NT2/D1 (cell line): ENCODE measurements around the gene TPCN2.
"Not testable (repeated sequence)": the region's sequence is repeated elsewhere in the genome, so short reads cannot be mapped to it uniquely, and the experiment has no call there.

ENCODE experiments used
- DNase-seq: peaks from one replicate; pipeline ENCODE4 v3.0.0-alpha.2; 2011; ENCODE audit warnings: low read depth, low spot score
- H3K27me3 ChIP-seq: 2 replicates; pipeline ENCODE4 v1.6.0; 2011; ENCODE audit warnings: mild to moderate bottlenecking; ENCODE audit not compliant: insufficient read length, insufficient read depth
- H3K36me3 ChIP-seq: 2 replicates; pipeline ENCODE4 v1.6.1; 2011; ENCODE audit warnings: mild to moderate bottlenecking, low read length, mixed read lengths; ENCODE audit not compliant: insufficient read depth, insufficient read length
- H3K4me1 ChIP-seq: 2 replicates; pipeline ENCODE4 v1.5.1; 2011; ENCODE audit not compliant: insufficient read depth, insufficient read length
- H3K4me3 ChIP-seq: 2 replicates; pipeline ENCODE4 v1.5.1; 2011; ENCODE audit warnings: low read depth; ENCODE audit not compliant: insufficient read length
- H3K9ac ChIP-seq: 2 replicates; pipeline ENCODE4 v1.6.0; 2011; ENCODE audit warnings: low read depth; ENCODE audit not compliant: insufficient read length
- H3K9me3 ChIP-seq: 2 replicates; pipeline ENCODE4 v1.5.1; 2011; ENCODE audit warnings: mild to moderate bottlenecking, low read length; ENCODE audit not compliant: insufficient read depth
- SUZ12 ChIP-seq: IDR thresholded peaks from 2 replicates; pipeline ENCODE4 v1.6.1; 2011; ENCODE audit not compliant: insufficient read length, insufficient read depth; ENCODE audit errors: extremely low read depth
- YY1 ChIP-seq: IDR thresholded peaks from 2 replicates; pipeline ENCODE4 v1.6.1; 2011; ENCODE audit not compliant: insufficient read length, insufficient read depth
- ZNF274 ChIP-seq: IDR thresholded peaks from 2 replicates; pipeline ENCODE4 v1.6.1; 2011; ENCODE audit warnings: mild to moderate bottlenecking, low read depth, low read length

TPCN2 gene

DNA sequence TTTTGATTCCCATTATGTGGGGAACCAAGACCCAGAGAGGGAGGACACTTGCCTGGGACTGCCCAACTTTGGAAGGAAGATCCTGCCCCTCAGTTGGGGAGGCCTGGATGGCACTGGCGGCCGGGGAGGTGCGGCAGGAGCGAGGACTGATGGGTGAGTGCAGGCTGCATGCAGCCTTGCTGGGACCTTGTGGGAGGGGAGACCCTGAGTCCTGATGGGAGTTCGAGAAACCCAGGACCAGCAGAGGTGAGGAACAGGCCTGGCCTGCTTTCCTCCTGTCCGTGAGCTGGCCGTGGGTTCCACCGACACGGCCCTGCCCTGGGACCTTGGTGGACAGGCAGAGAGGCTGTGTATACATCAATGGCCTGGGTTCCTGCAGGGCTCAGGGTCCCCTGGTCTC is 87.7 kb downstream of the TPCN2 start:
- Histone ChIP-seq H3K36me3 (no peaks in the 10 kb centered on the region), H3K9ac (no peak overlapping the region), H3K9me3 (peaks cover 10% of the 10 kb centered on the region), H3K4me1 (peaks cover 3% of the 10 kb centered on the region), H3K27me3 (no peaks in the 10 kb centered on the region), H3K4me3 (no peak overlapping the region)
- TF ChIP-seq ZNF274 (no peak), YY1 (no peak), SUZ12 (no peak)
- DNase-seq: no peak

DNA sequence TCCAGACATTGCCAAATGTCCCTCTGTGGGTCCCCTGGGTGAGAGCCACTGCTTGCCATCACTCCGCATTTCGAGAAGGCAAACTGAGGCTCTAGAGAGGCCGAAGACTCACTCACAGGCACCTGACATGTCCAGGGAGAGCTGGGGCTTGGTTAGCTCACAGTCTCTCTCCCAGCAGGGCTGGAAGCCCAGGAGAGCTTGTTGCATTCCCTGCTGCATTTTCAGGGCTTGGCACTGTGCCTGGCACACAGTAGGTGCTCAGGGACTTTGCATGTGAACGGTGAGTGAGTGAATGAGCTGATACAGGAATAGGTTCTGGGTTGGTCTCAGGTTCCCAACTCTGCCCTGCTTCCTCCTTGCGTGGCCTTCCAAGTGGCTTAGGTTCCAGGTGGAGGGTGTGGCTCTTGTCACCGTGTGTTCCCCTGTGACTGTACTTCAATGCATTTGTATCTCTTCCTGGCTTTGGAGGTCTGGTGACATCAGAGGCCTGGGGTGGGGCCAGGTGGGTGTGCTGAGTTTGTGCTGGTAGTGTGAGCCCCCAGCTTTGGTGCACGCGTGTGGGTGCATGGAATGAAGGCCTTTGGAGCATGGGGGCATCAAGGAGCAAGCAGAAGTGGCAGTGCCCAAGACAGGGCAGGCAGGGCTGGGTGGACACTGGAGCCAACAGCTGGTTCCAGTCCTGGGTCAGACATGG is 88.6 kb downstream of the TPCN2 start:
- H3K9me3 ChIP-seq: peaks cover 10% of the 10 kb centered on the region
- no peak overlapping the region for H3K4me3 ChIP-seq
- no peaks in the 10 kb centered on the region for H3K27me3 ChIP-seq
- TF ChIP-seq YY1: no peak
- no peak for TF ChIP-seq ZNF274
- TF ChIP-seq SUZ12: no peak
- no peaks in the 10 kb centered on the region for H3K36me3 ChIP-seq
- no peaks in the 10 kb centered on the region for H3K4me1 ChIP-seq
- H3K9ac ChIP-seq: no peak overlapping the region
- no peak for DNase-seq

DNA sequence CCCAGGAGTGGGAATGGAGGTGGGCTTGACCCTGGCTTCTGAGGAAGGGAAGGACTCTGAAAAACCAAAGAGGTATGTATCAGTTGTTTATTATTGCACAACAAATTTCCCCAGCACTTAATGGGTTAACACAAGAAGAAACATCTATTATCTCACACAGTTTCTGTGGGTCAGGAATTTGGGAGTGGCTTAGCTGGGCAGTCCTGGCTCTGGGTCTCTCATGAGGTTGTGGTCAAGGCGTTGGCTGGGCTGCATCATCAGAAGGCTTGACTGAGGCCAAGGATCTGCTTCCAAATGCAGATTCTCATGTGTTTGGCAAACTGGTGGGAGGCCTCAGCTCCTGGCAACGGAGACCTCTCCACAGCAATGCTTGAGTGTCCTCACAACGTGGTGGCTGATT is 89.5 kb downstream of the TPCN2 start:
- H3K4me3 ChIP-seq: no peak overlapping the region
- TF ChIP-seq SUZ12: no peak
- TF ChIP-seq YY1: no peak
- TF ChIP-seq ZNF274: no peak
- no peak for DNase-seq
- peaks cover 4% of the 10 kb centered on the region for H3K9me3 ChIP-seq
- no peak overlapping the region for H3K9ac ChIP-seq
- H3K4me1 ChIP-seq: no peaks in the 10 kb centered on the region
- no peaks in the 10 kb centered on the region for H3K36me3 ChIP-seq
- H3K27me3 ChIP-seq: no peaks in the 10 kb centered on the region

DNA sequence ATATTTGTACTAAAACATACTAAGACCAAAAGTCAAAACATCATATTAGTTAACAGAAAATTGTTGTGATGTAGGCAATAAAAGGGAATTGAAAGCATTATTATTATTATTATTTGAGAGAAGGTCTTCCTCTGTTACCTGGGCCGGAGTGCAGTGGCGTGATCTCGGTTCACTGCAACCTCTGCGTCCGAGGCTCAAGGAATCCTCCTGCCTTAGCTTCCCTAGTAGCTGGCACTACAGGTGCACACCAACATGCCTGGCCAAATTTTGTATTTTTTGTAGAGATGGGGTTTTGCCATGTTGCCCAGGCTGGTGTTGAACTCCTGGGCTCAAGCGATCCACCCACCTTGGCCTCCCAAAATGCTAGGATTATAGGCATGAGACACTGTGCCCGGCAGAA is 91.4 kb downstream of the TPCN2 start:
- DNase-seq, H3K4me3 ChIP-seq, H3K9ac ChIP-seq, H3K9me3 ChIP-seq, H3K4me1 ChIP-seq, H3K27me3 ChIP-seq, H3K36me3 ChIP-seq: not testable (repeated sequence)

DNA sequence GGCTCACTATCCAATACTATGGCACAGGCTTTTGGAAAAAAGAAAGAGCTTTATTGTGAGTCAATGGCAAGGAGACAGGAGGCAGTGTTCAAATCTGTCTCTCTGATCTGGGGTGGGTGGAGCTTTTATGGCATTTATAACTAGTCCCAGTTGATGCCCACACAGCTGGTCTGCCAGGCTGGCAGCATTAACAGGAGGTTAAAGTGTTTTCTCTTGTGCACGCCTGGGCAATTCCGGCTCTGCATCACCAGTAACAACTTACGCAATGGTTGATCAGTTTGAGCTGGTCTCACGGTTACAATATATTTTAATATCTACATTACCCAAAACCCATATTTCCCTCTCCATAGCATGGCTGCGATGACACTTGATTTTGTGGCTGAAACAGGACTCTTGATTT is 91.9 kb downstream of the TPCN2 start:
- Histone ChIP-seq H3K4me1 (no peaks in the 10 kb centered on the region), H3K9me3 (no peaks in the 10 kb centered on the region), H3K9ac (no peak overlapping the region), H3K27me3 (no peaks in the 10 kb centered on the region), H3K4me3 (no peak overlapping the region), H3K36me3 (no peaks in the 10 kb centered on the region)
- TF ChIP-seq ZNF274 (no peak), YY1 (no peak), SUZ12 (no peak)
- no peak for DNase-seq

DNA sequence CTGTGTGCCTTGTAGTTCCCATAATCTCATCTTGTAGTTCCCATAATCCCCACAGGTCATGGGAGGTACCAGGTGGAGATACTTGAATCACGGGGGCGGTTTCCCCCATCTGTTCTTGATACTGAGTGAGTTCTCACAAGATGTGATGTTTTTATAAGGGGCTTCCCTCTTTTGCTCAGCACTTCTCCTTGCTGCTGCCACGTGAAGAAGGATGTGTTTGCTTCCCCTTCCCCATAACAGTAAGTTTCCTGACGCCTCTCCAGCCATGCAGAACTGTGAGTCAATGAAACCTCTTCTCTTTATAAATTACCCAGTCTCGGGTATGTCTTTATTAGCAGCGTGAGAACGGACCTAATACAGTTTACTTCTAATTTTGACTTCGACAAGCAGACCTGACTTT is 93.0 kb downstream of the TPCN2 start:
- H3K4me1 ChIP-seq: no peaks in the 10 kb centered on the region
- H3K27me3 ChIP-seq: no peaks in the 10 kb centered on the region
- no peak overlapping the region for H3K9ac ChIP-seq
- TF ChIP-seq SUZ12 (no peak), YY1 (no peak), ZNF274 (no peak)
- H3K36me3 ChIP-seq: no peaks in the 10 kb centered on the region
- no peak for DNase-seq
- no peak overlapping the region for H3K4me3 ChIP-seq
- H3K9me3 ChIP-seq: peaks cover 10% of the 10 kb centered on the region

DNA sequence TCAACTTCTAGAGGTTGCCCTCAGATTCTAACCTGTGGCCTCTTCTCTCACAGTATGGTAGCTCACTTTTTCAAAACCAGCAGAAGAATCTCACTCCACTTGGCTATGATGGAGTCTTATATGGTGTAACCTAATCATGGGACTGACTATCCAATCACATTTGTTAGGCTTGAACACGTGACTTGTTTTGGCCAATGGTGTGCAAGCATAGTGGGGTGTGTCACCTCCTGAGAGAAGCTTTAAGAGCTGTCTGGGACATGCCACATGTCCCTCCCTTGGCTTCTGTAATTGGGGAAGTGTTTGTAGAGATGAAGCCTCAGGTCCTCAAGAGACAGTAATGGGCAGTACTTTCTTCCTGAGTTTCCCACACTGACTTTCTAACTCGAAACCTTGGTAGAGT is 94.2 kb downstream of the TPCN2 start:
- TF ChIP-seq ZNF274 (no peak), SUZ12 (no peak), YY1 (no peak)
- DNase-seq: no peak
- no peaks in the 10 kb centered on the region for H3K27me3 ChIP-seq
- H3K4me3 ChIP-seq: no peak overlapping the region
- no peaks in the 10 kb centered on the region for H3K4me1 ChIP-seq
- peaks cover 18% of the 10 kb centered on the region for H3K9me3 ChIP-seq
- no peaks in the 10 kb centered on the region for H3K36me3 ChIP-seq
- no peak overlapping the region for H3K9ac ChIP-seq

DNA sequence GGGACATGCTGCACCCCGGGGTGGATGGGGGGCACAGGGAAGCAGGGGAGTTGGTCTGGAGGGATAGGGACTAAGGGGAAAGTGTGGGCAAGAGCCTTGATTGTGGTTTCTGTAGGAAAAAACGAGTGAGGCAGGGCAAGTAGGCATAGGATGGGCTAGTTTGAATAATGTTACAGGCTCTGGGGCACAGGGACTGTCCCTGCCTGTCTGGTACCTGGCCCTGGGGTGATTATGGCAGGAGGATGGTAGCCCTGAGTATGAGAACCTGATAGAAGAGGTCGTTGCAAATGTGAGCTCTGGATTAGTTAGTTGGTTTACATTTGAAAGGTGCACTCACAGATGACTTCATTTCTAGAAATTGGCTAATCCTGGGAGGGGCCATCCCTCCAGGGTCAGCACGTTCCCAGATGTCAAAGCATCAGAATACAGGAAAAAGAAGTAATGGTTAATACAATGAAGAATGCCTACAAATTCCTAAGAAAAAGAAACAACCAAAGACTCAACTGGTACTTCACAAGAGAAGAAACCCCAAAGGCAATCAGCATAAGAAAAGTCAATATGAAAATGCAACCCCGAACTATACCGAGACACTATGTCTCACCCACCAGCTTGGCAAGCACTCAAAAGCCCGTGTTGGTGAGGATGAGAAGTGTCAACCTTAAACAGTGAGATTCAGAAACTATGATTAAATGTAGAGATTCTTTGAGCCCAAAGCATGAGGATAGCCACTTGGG is 95.8 kb downstream of the TPCN2 start:
- no peak for DNase-seq
- Histone ChIP-seq H3K4me3 (no peak overlapping the region), H3K4me1 (no peaks in the 10 kb centered on the region), H3K27me3 (no peaks in the 10 kb centered on the region), H3K36me3 (no peaks in the 10 kb centered on the region), H3K9ac (no peak overlapping the region), H3K9me3 (peaks cover 19% of the 10 kb centered on the region)
- TF ChIP-seq YY1 (no peak), ZNF274 (no peak), SUZ12 (no peak)
